Measurements from ENCODE around the gene WDR1. TPM values are rescaled to one million over a fixed set of nuclear protein-coding genes. Genes with fewer than 3 reads are reported as not detected.

WDR1 gene
- total and polyA plus RNA-seq, 7 experiments from 2014 or later: 242 to 470 (median 330) TPM

DNA sequence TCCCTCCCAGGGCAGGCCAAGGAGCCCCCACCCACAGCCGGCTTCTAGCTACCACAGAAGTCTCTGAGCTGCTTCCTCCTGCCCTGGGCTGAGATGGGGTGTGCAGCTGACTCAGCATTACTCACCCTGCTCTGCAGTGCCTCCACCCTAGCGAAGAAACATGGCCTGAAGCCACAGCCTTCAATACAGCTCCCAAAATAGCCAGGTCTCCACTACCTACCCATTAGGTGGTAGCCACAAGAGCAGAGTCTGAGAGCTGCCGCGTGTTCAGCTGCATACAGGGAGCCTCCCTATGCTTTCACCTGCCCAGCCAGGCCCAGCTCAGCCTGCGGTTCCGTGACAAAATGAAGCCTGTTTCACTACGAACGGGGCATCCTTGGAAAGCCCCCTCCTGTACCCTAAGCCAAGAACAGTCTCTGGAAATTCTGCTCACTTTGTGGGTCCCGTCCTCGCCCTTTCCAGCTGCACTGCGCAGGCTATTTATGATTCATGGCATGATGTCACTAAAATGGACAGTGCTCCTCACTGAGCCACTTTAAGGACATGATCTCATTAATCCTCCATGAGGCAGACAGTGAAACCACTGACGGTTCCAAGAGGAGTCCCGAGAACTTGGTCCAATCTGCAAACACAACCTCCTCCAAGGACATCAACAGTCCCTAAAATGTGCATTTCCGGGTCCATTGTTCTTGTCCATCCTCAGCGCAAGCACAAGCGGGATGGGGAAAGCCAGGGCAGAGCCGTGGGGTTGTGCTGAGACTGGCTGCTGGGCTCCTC, 20.2 kb downstream of the WDR1 start:
- Mint-ChIP-seq H3K27me3 (no peaks in the 10 kb centered on the region), H3K36me3 (peaks cover 5 to 55% (median 19%) of the 10 kb centered on the region in 5 donors), H3K4me3 (peak overlapping the region in 9 of 10 donors; percentile 16 to 79 (median 55)), H3K4me1 (peaks cover 66 to 100% (median 94%) of the 10 kb centered on the region in 7 donors), H3K9me3 (no peaks in the 10 kb centered on the region), H3K27ac (peak overlapping the region; percentile 82 to 95 (median 90))
- ChIA-PET CTCF (interaction anchor here (3.3 kb wide), 1 partner anchor 22 kb away, joined by 15 read pairs; no protein-coding TSS in a partner anchor), POLR2A (interaction anchor here (0.6 to 19.0 kb wide), 7 partner anchors 9 to 377 kb away, joined by 3 to 341 read pairs (median 3); partner anchors contain the start of gene WDR1)
- intact Hi-C loops (cut with micrococcal nuclease): loop anchor here (1.0 to 10.0 kb wide), 10 partner anchors 8 to 438 kb away; partner anchors contain the start of genes WDR1 (in 1 of the 2) and ZNF518B (in 1 of the 2)
- Histone ChIP-seq H3K27me3 (ENCODE audit: control insufficient read depth in 2 of 2, insufficient read depth in 2 of 2, low read length in 2 of 2) (no peaks in the 10 kb centered on the region), H3K9me3 (ENCODE audit: control insufficient read depth in 2 of 3, low read length in 3 of 3) (no peaks in the 10 kb centered on the region), H3K27ac (ENCODE audit: low read depth, low read length) (peak overlapping the region; percentile 67), H3K4me3 (ENCODE audit: low read length) (peak overlapping the region; percentile 21), H3K4me1 (ENCODE audit: control insufficient read depth in 2 of 2, insufficient read depth in 2 of 2, low read length in 2 of 2) (peaks cover 75 to 82% of the 10 kb centered on the region in 2 donors), H3K36me3 (ENCODE audit: control insufficient read depth in 2 of 3, insufficient read depth in 3 of 3, low read length in 3 of 3) (peaks cover 9 to 77% (median 50%) of the 10 kb centered on the region in 3 experiments)
- ATAC-seq: peak; percentile 81
- DNase-seq: peak; percentile 39 to 76 (median 69)

DNA sequence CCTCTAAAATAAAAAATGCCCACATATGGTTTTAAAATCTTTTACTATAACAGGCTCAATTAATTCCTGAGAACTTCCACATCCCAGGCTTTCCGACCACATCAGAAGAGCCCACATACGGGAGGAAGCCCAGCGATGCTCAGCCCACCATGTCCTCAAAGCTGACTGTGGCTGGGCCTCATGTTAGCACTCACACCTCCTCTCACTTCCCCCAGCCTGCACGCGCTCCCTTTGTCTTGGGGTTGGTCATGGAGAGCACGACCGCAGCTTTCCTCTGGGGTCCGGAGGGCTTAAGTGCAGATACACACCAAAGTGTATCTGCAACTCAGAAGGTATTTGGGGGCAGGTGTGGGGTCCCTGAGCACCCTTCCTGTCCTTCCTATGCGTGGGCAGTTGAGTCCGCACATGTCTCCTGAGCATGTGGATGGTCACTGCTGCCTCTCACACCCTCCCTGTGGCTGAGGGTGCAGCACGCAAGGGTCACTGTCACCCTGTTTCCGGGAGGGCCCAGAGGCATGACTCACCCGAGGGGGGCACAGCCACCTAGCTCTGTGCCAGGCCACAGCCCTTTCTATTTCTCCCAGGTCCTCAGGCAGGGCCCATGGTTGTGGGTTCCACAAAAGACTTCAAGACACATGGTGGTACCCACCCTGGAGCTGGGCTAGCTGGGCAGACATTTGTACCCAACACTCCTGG, 21.2 kb downstream of the WDR1 start:
- Mint-ChIP-seq H3K27ac (peak overlapping the region; percentile 84 to 95 (median 90)), H3K4me1 (peaks cover 57 to 98% (median 84%) of the 10 kb centered on the region in 7 donors), H3K36me3 (peaks cover 5 to 53% (median 19%) of the 10 kb centered on the region in 5 donors), H3K9me3 (no peaks in the 10 kb centered on the region), H3K27me3 (no peaks in the 10 kb centered on the region), H3K4me3 (peak overlapping the region in 9 of 10 donors; percentile 4 to 79 (median 55))
- Histone ChIP-seq H3K4me1 (ENCODE audit: control insufficient read depth in 2 of 2, insufficient read depth in 2 of 2, low read length in 2 of 2) (peaks cover 71 to 72% of the 10 kb centered on the region in 2 donors), H3K9me3 (ENCODE audit: control insufficient read depth in 2 of 3, low read length in 3 of 3) (no peaks in the 10 kb centered on the region), H3K36me3 (ENCODE audit: control insufficient read depth in 2 of 3, insufficient read depth in 3 of 3, low read length in 3 of 3) (peaks cover 9 to 78% (median 57%) of the 10 kb centered on the region in 3 experiments), H3K4me3 (ENCODE audit: low read length) (no peak overlapping the region), H3K27ac (ENCODE audit: low read depth, low read length) (peak overlapping the region; percentile 67), H3K27me3 (ENCODE audit: control insufficient read depth in 2 of 2, insufficient read depth in 2 of 2, low read length in 2 of 2) (no peaks in the 10 kb centered on the region)
- peak in 1 of 9 donors; percentile 47 for DNase-seq
- POLR2A ChIA-PET: interaction anchor here (0.9 to 19.0 kb wide), 6 partner anchors 8 to 52 kb away, joined by 3 to 341 read pairs (median 4); partner anchors contain the start of gene WDR1
- peak; percentile 26 for ATAC-seq
- CTCF ChIA-PET: interaction anchor here (1.1 to 3.3 kb wide), 2 partner anchors 23 to 26 kb away, joined by 3 to 15 read pairs; no protein-coding TSS in a partner anchor
- intact Hi-C loops (cut with micrococcal nuclease): loop anchor here (2.0 to 10.0 kb wide), 6 partner anchors 21 to 439 kb away; partner anchors contain the start of gene ZNF518B (in 1 of the 2)

DNA sequence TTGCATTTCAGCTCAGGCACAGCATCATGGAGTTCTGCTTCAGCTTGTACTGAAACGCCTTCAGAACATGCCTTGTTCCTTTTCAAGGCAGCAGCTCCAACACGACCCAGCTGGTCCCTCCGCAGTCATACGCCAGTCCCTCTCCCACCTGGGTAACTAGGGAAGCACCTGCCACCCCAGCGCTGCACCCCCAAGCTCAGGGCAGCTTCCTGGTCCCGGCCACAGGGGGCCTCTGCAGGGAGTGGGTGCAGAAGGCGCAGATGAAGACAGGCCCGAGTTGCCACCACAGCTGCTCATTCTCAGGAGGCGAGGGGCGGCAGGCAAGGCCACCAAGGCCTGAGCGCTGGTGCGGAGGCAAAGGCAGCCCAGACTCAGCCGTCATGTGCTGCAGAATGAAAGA, 21.8 kb downstream of the WDR1 start:
- ChIA-PET CTCF (interaction anchor here (1.1 to 3.3 kb wide), 2 partner anchors 23 to 25 kb away, joined by 3 to 15 read pairs; no protein-coding TSS in a partner anchor), POLR2A (interaction anchor here (1.1 to 19.0 kb wide), 4 partner anchors 15 to 53 kb away, joined by 3 to 341 read pairs (median 64); partner anchors contain the start of gene WDR1)
- no peaks in the 10 kb centered on the region for H3K9me3 Mint-ChIP-seq
- intact Hi-C loops (cut with micrococcal nuclease): loop anchor here (2.0 to 10.0 kb wide), 6 partner anchors 20 to 440 kb away; partner anchors contain the start of gene ZNF518B (in 1 of the 2)
- no peaks in the 10 kb centered on the region for H3K27me3 ChIP-seq (ENCODE audit: control insufficient read depth in 2 of 2, insufficient read depth in 2 of 2, low read length in 2 of 2)
- H3K27ac ChIP-seq (ENCODE audit: low read depth, low read length): peak overlapping the region; percentile 67
- ATAC-seq (no peak), DNase-seq (peak in 2 of 9 donors; percentile 35 to 36)
- H3K27ac Mint-ChIP-seq: peak overlapping the region; percentile 63 to 95 (median 90)
- H3K36me3 ChIP-seq (ENCODE audit: control insufficient read depth in 2 of 3, insufficient read depth in 3 of 3, low read length in 3 of 3): peaks cover 9 to 84% (median 63%) of the 10 kb centered on the region in 3 experiments
- H3K4me3 ChIP-seq (ENCODE audit: low read length): no peak overlapping the region
- H3K4me1 ChIP-seq (ENCODE audit: control insufficient read depth in 2 of 2, insufficient read depth in 2 of 2, low read length in 2 of 2): peaks cover 66 to 68% of the 10 kb centered on the region in 2 donors
- H3K4me3 Mint-ChIP-seq: peak overlapping the region in 9 of 10 donors; percentile 5 to 79 (median 55)
- H3K36me3 Mint-ChIP-seq: peaks cover 5 to 55% (median 23%) of the 10 kb centered on the region in 5 donors
- no peaks in the 10 kb centered on the region for H3K27me3 Mint-ChIP-seq
- H3K4me1 Mint-ChIP-seq: peaks cover 52 to 97% (median 81%) of the 10 kb centered on the region in 7 donors
- no peaks in the 10 kb centered on the region for H3K9me3 ChIP-seq (ENCODE audit: control insufficient read depth in 2 of 3, low read length in 3 of 3)

DNA sequence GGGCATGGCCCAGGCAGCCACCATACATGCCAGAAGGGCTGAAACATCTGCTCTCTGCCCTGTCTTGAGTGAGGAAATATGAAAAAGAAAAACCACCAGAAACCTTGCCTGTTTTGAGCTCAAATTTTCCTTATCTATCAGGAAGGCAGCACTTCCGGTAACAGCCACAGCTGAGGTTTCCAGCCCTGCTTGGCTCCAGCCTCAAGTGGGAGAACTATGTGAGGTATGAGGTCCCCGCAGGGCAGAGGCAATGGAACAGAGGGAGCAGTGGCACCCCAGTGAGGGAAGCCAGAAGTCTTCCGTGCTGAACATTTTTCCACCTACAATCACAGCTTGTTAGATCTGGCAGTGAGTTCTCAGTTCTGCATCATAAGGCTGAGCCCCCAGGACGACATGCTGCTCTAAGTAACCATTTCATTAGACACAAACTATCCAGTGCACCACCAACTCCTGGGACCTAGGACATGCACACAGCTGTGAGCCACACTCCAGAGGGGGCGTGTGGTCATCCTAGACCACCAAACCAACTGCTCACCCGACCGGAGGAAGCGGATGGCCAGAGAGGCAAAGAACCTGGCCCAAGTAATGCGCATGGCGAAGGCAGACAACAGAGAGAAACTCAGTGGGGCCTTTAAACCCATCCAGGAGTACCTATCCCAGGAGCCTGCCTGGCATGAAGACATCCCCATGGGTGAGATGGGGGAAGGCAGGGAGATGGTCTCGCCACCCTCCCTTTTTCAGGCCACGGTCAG, 22.6 kb downstream of the WDR1 start:
- ATAC-seq (peak; percentile 3), DNase-seq (peak in 1 of 9 donors; percentile 51)
- H3K9me3 ChIP-seq (ENCODE audit: control insufficient read depth in 2 of 3, low read length in 3 of 3): no peaks in the 10 kb centered on the region
- peaks cover 5 to 48% (median 23%) of the 10 kb centered on the region in 5 donors for H3K36me3 Mint-ChIP-seq
- H3K4me1 Mint-ChIP-seq: peaks cover 45 to 89% (median 76%) of the 10 kb centered on the region in 7 donors
- no peaks in the 10 kb centered on the region for H3K27me3 Mint-ChIP-seq
- H3K4me1 ChIP-seq (ENCODE audit: control insufficient read depth in 2 of 2, insufficient read depth in 2 of 2, low read length in 2 of 2): peaks cover 59 to 60% of the 10 kb centered on the region in 2 donors
- peaks cover 9 to 93% (median 69%) of the 10 kb centered on the region in 3 experiments for H3K36me3 ChIP-seq (ENCODE audit: control insufficient read depth in 2 of 3, insufficient read depth in 3 of 3, low read length in 3 of 3)
- H3K27ac ChIP-seq (ENCODE audit: low read depth, low read length): peak overlapping the region; percentile 67
- H3K27ac Mint-ChIP-seq: peak overlapping the region; percentile 84 to 96 (median 90)
- intact Hi-C loops (cut with micrococcal nuclease): loop anchor here (2.0 to 10.0 kb wide), 3 partner anchors 19 to 441 kb away; no protein-coding TSS in a partner anchor
- CTCF ChIA-PET: interaction anchor here (1.0 to 3.3 kb wide), 4 partner anchors 24 to 72 kb away, joined by 3 to 15 read pairs (median 4); no protein-coding TSS in a partner anchor
- no peaks in the 10 kb centered on the region for H3K9me3 Mint-ChIP-seq
- H3K27me3 ChIP-seq (ENCODE audit: control insufficient read depth in 2 of 2, insufficient read depth in 2 of 2, low read length in 2 of 2): no peaks in the 10 kb centered on the region
- H3K4me3 Mint-ChIP-seq: peak overlapping the region; percentile 37 to 86 (median 70)
- H3K4me3 ChIP-seq (ENCODE audit: low read length): no peak overlapping the region
- POLR2A ChIA-PET: interaction anchor here (0.6 to 19.0 kb wide), 4 partner anchors 9 to 75 kb away, joined by 3 to 341 read pairs (median 64); partner anchors contain the start of gene WDR1

DNA sequence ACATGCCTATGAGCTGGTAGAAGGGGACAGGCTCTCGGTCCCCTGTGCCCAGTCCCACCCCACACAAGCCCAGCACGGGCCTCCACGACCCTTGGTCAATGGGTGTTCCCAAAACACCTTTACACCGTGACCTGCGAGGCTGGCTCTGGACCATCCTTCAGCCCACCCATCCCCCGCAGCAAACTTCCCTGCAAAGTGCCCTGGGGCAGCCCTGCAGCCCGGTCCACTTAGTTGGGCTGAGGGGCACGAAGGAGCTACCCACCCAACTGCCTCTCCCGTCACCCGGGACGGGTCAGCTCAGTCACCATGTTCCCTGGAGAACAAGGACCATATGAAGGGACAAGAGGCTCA, 23.4 kb downstream of the WDR1 start:
- Histone ChIP-seq H3K27me3 (ENCODE audit: control insufficient read depth in 2 of 2, insufficient read depth in 2 of 2, low read length in 2 of 2) (no peaks in the 10 kb centered on the region), H3K9me3 (ENCODE audit: control insufficient read depth in 2 of 3, low read length in 3 of 3) (no peaks in the 10 kb centered on the region), H3K36me3 (ENCODE audit: control insufficient read depth in 2 of 3, insufficient read depth in 3 of 3, low read length in 3 of 3) (peaks cover 15 to 94% (median 69%) of the 10 kb centered on the region in 3 experiments), H3K4me3 (ENCODE audit: low read length) (no peak overlapping the region), H3K27ac (ENCODE audit: low read depth, low read length) (peak overlapping the region; percentile 67), H3K4me1 (ENCODE audit: control insufficient read depth in 2 of 2, insufficient read depth in 2 of 2, low read length in 2 of 2) (peaks cover 53 to 60% of the 10 kb centered on the region in 2 donors)
- Mint-ChIP-seq H3K36me3 (peaks cover 5 to 50% (median 23%) of the 10 kb centered on the region in 5 donors), H3K4me1 (peaks cover 41 to 82% (median 75%) of the 10 kb centered on the region in 7 donors), H3K9me3 (no peaks in the 10 kb centered on the region), H3K4me3 (peak overlapping the region; percentile 34 to 86 (median 73)), H3K27me3 (no peaks in the 10 kb centered on the region), H3K27ac (peak overlapping the region; percentile 84 to 96 (median 90))
- POLR2A ChIA-PET: interaction anchor here (0.6 to 19.0 kb wide), 4 partner anchors 8 to 74 kb away, joined by 3 to 341 read pairs (median 64); partner anchors contain the start of gene WDR1
- no peak for DNase-seq
- CTCF ChIA-PET: interaction anchor here (0.7 to 1.2 kb wide), 3 partner anchors 25 to 330 kb away, joined by 3 to 5 read pairs (median 5); no protein-coding TSS in a partner anchor
- ATAC-seq: no peak
- intact Hi-C loops (cut with micrococcal nuclease): loop anchor here (10.0 kb wide), 2 partner anchors 312 to 442 kb away; no protein-coding TSS in a partner anchor

Measured in naive thymus-derived CD4-positive, alpha-beta T cell (primary cell).